GM21723 (cell line): ENCODE data around the gene MAP2.
"Not testable (repeated sequence)": the region's sequence is repeated elsewhere in the genome, so short reads cannot be mapped to it uniquely, and the experiment has no call there.

ENCODE experiments used
- ATAC-seq: cut with Tn5 transposase; IDR thresholded peaks from one replicate; pipeline ENCODE4 v1.9.1; 2021; ENCODE audit warnings: mild to moderate bottlenecking, moderate library complexity; ENCODE audit not compliant: unreplicated experiment

The MAP2 gene

GRCh38 chr2:209473930-209474419, 50.1 kb downstream of the MAP2 start:
- ATAC-seq = no peak

- ATAC-seq = no peak
Observed at GRCh38 chr2:209474960-209475359, 51.1 kb downstream of the MAP2 start.

- ATAC-seq = no peak
Observed at GRCh38 chr2:209476367-209477208, 52.7 kb downstream of the MAP2 start.

- ATAC-seq = not testable (repeated sequence)
Observed at GRCh38 chr2:209492296-209492695, 68.4 kb downstream of the MAP2 start.

GRCh38 chr2:209495068-209495620, 71.3 kb downstream of the MAP2 start:
- not testable (repeated sequence) for ATAC-seq

GRCh38 chr2:209495855-209496585, 72.2 kb downstream of the MAP2 start:
- no peak for ATAC-seq

GRCh38 chr2:209496586-209496982, 72.7 kb downstream of the MAP2 start:
- ATAC-seq = no peak

GRCh38 chr2:209498614-209499013, 74.8 kb downstream of the MAP2 start:
- ATAC-seq = no peak

- ATAC-seq = no peak
Observed at GRCh38 chr2:209499069-209499468, 75.2 kb downstream of the MAP2 start.

DNA sequence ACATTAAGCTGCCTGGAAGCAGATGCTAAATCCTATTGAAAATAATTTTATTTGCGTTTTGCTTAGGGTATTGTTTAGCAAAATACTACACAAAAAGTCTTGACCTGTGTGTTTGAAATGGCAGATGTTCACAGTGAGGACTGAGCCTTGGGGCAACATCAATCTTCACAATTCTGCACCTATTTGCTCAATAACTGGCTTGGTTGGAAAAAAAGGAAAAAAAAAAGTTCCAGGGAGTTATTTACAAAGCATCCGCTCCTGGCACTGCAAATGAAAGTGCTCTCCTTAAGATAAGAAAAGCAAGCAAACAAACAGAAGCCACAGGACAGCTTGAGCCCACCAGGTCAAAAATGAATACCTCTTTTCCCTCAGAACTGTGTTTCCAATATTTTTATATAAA, 77.7 kb downstream of the MAP2 start:
- ATAC-seq = no peak

DNA sequence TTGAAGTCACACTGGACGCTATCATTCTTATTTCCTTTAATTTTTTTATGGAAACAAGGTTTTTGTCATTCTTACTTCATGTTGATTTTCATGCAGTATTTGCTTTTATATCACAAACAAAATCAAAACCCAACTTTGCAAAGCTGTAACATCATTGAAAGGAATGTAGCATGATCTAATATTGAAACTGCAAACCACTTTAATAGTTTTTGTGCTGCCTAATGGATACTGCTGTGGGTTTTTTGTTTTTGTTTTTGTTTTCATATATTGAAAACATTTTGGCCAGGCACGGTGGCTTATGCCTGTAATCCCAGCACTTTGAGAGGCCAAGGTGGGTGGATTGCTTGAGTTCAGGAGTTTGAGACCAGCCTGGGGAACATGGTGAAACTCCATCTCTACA, 81.6 kb downstream of the MAP2 start:
- no peak for ATAC-seq

GRCh38 chr2:209508255-209508654, 84.4 kb downstream of the MAP2 start:
- no peak for ATAC-seq

GRCh38 chr2:209511637-209512036, 87.8 kb downstream of the MAP2 start:
- ATAC-seq = no peak

- ATAC-seq = no peak
Observed at GRCh38 chr2:209512971-209513370, 89.1 kb downstream of the MAP2 start.

- ATAC-seq = no peak
Observed at GRCh38 chr2:209517436-209517835, 93.6 kb downstream of the MAP2 start.

DNA sequence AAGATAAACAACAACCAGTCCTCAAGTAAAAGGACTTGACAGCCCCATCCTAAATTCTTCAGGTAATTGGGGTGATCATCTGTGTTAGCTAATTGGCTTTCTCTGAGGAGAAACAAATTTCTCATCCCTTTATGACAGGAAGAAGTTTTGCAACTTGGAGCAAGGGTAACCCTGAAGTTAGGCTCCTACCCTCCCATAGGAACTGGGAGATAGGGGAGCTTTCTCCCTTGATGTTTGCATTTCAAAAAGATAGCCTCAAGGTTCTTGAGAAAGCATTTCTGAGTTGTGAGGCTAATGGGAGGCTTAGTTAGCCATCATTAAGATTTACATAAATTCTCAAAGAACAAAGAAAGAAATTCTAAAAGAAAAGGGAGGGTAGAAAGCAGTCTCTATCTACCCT, 95.4 kb downstream of the MAP2 start:
- ATAC-seq = no peak

DNA sequence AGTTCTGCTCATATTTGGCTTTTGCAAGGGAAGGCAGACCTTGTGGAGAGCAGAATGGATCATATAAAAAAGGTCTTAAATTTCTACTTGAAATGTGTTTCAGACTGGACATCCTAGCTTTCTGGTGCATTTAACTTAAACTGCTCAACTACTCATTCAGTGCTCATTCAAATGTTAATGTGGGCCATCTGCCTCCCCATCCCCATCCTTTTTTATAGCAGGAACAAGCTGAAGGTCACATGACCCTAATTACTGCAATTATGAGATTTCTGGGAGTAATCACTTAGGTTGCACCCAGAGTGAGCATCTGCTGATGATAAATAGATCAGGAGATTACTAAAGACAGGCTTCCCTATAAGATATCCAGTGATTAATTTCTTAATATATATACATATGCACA, 96.1 kb downstream of the MAP2 start:
- ATAC-seq = no peak

- no peak for ATAC-seq
Observed at GRCh38 chr2:209523041-209523740, 99.3 kb downstream of the MAP2 start.

- ATAC-seq = peak; percentile 52
Observed at GRCh38 chr2:209523867-209524266, 100.0 kb downstream of the MAP2 start.

DNA sequence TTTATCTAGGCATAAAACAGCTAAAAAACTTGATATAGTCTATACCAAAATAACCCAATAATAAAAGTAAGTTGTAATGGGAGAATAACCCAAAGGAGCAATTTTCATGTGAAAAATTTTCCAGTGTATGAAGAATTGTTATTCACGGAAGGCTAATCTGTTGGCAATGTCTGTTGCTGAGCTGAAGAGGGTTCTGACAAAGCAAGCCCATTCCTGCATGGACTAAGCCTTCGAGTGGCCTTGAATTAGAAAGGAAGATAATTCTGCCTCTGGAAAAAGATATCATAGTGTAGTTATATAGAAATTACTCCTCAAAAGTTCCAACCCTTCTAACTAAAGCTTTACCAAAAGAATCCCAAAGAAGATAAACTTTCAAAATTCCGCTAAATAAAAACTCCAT, 101.5 kb downstream of the MAP2 start:
- no peak for ATAC-seq

- ATAC-seq = no peak
Observed at GRCh38 chr2:209525834-209526281, 102.0 kb downstream of the MAP2 start.
